Measurements from ENCODE around the gene ALCAM.

Gene ALCAM

DNA sequence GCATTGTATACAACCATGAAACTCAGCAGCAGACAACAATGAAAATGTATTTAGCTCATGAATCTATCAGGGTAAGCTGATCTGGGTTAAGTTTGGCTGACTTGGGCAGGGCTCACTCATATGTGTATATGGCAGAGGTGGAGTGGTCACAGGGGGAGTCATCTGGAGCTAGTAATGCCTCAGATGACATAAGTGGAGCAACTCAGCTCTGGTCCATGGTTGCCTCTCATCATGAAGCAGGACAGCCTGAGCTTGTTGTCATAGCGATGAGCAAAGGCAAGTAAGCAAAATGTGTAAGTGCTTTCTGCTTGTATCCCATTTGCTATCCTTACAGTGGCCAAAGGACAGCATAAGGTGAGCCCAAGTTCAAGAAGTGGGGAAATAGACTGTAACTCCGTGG lies 64.5 kb downstream of the ALCAM start:
- no peak for DNase-seq

- DNase-seq: no peak
Measured at GRCh38 chr3:105435277-105435676, 68.6 kb downstream of the ALCAM start.

DNA sequence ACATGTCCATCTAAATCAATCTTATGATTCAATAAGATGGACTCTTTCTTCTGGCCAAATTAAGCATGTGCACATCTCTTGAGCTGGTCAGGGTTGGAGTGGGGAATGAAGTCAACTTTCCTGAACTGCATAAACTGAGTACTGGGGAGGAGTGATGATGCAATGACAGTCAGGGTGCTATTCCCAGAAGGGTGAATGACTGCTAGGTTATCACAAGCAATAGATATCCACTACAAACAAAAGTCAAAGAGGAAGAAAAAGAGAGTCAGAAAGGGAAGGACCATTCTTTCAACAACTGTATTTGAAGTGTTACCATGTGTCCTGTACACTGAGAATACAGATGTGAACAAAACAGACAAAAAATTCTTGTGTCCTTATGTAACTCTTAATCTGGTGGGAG lies 70.0 kb downstream of the ALCAM start:
- DNase-seq: no peak

DNA sequence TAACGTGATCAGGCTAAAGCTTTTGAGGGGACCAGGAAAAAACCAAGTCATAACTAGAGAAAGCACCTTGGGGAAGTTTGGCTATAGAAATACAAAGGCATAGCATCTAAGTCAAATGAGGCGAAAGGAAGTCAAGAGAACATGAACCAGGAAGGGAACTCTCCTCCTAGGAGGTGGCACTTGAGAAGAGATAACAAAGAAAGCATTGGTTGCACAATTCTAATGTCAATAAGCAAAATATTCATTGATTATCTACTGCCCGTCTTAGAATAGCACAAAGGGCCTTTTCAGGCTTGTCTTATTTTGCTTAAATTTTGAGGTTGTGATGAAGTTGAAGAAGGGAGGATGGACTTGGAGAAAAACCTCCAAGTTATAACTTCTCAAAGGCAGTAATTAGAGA lies 73.4 kb downstream of the ALCAM start:
- DNase-seq: no peak

DNA sequence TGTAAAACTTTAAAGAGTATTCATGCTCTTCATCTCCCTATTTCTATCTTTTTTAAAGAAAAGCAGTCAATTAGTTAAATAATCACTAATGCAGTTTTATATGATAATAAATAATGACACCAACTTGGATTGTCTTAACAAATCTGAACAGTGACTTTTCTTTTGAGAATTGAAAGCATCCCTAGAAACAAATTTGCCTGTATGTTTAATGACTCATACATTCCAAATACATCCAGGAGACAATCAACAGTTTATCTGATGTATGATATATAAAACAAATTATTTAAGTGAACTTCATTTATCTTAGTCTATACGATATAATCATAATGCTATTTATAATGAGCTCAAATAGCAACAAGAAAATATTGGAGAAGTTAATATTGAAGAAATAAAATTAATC lies 78.0 kb downstream of the ALCAM start:
- no peak for DNase-seq

DNA sequence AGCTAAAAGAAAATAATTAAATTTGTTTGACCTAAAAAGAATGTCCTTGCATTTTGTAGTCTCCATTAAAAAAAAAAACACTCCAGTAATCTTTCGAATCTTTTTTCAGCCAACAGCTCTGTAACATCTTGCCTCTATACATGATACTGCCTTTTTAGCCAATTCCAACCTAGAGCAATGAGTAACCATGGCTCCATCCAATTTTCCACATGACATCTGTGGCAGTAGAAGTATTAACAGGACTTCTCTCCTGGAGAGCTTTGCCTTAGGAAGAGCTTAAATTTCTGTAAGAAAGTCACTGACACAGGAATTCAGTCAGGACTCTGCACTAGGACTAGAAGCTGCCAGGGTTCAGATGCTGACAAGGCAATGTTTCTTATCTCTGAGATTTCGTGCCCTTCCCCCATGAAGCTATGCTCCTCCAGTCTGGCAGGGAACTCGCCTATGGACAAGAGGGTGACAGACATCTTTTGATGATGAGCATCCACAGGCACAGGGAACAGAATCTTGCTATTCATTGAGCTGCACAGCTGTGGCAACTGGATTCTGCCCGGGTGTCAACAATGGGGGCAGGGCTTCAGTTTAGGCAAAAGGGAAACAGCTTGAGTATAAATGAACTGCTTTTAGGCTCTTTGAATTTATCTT lies 81.8 kb downstream of the ALCAM start:
- no peak for DNase-seq

DNA sequence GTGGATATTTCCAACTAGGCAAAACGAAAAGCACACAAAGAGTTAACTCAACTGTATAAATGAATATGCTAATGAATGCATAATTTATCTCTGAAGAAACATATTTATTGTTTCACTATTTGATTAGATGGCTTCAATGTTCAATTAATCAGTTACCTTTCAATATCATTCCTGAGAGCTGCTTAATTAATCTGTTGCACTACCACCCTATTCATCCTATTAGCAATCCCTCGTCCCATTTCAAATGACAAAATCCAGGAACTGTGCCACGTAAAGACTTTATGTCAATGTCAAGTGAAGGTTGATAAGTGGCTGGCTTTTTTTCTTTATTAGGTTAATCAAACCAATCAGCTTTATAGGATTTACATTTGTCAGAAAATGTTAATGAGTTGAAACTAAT lies 82.7 kb downstream of the ALCAM start:
- DNase-seq: no peak

- DNase-seq: no peak
Measured at GRCh38 chr3:105456017-105456416, 89.3 kb downstream of the ALCAM start.

- no peak for DNase-seq
Measured at GRCh38 chr3:105458518-105459215, 92.0 kb downstream of the ALCAM start.

- DNase-seq: no peak
Measured at GRCh38 chr3:105459566-105460290, 93.0 kb downstream of the ALCAM start.

- DNase-seq: no peak
Measured at GRCh38 chr3:105463620-105464019, 96.9 kb downstream of the ALCAM start.

DNA sequence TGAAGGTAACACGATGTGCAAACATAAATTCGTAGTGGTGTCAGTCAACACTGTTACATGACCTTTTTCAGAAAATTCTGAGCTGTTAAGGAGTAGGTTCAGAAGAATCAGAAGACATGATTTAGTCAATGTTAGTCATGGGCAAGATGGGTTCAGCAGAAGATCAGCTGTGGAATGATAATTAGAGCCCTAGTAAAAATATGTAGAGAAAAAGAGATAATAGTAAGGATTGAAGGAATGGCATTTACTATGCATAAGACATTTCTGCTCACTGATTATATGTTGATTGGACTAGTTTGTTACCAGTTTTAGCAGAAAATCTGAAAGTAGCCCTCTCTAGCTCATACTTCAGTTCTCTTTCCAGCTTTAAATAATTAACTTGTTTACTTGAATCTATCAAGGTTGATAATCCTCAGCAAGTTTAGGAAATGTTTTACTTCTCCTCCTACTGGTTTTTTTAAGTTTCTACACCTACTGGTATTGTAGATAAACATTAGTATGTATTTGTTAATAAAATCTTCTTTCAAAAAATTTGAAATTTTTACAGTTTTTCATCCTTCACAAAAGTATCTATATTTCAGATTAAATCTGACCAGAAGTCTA lies 98.6 kb downstream of the ALCAM start:
- DNase-seq: no peak

- no peak for DNase-seq
Measured at GRCh38 chr3:105466072-105466471, 99.4 kb downstream of the ALCAM start.

GRCh38 chr3:105466495-105467404 lies 100.0 kb downstream of the ALCAM start:
- no peak for DNase-seq

GRCh38 chr3:105470851-105471250 lies 104.1 kb downstream of the ALCAM start:
- DNase-seq: no peak

- no peak for DNase-seq
Measured at GRCh38 chr3:105473521-105474223, 107.0 kb downstream of the ALCAM start.

- no peak for DNase-seq
Measured at GRCh38 chr3:105480768-105481167, 114.1 kb downstream of the ALCAM start.

GRCh38 chr3:105483476-105483875 lies 116.8 kb downstream of the ALCAM start:
- no peak for DNase-seq

GRCh38 chr3:105490045-105490444 lies 123.3 kb downstream of the ALCAM start:
- DNase-seq: no peak

- DNase-seq: no peak
Measured at GRCh38 chr3:105493305-105493892, 126.7 kb downstream of the ALCAM start.

- DNase-seq: no peak
Measured at GRCh38 chr3:105495021-105495420, 128.3 kb downstream of the ALCAM start.

- no peak for DNase-seq
Measured at GRCh38 chr3:105496343-105496742, 129.6 kb downstream of the ALCAM start.

Measured in hematopoietic multipotent progenitor cell treated with erythropoietin and hydrocortisone succinate and interleukin-3 and kit ligand, for 8 days (in vitro differentiated cells).